ENCODE measurements around the gene JARID2. TPM values are rescaled to one million over a fixed set of nuclear protein-coding genes. Genes with fewer than 3 reads are reported as not detected.

The JARID2 gene
- total and polyA plus RNA-seq, 2 of the 13 experiments (the other 11 are each of a cell fraction or from before 2014, with no cell fraction given), result 7.5 to 10.3 TPM

GRCh38 chr6:15557174-15557573, 311.3 kb downstream of the JARID2 start:
- ATAC-seq, result no peak
- in situ Hi-C loops (cut with HindIII; ENCODE audit: extremely low pct_ligation_motif_present, low pct_unique_long_range_greater_than_20kb), result no loop called here
- no peak for TF ChIP-seq HOXA9 (CRISPR knock-in tag; IDR thresholded peaks at IDR 0.05; ENCODE audit: borderline replicate concordance)
- no peak for TF ChIP-seq HNRNPH1 (optimal IDR thresholded peaks at IDR 0.05; ENCODE audit: low read depth, low read length)
- TF ChIP-seq GMEB2 (CRISPR knock-in tag; IDR thresholded peaks at IDR 0.05; ENCODE audit: low read depth), result no peak
- TF ChIP-seq RARG (CRISPR knock-in tag; IDR thresholded peaks at IDR 0.05; ENCODE audit: low read depth), result no peak
- TF ChIP-seq ZNF30 (CRISPR knock-in tag; IDR thresholded peaks at IDR 0.05), result no peak
- no peak for TF ChIP-seq ZNF207 (IDR thresholded peaks at IDR 0.05; ENCODE audit: borderline replicate concordance)
- TF ChIP-seq KAT7 (CRISPR knock-in tag; IDR thresholded peaks at IDR 0.05; ENCODE audit: borderline replicate concordance), result no peak
- TF ChIP-seq ZNF263 (CRISPR knock-in tag; IDR thresholded peaks at IDR 0.05), result no peak
- TF ChIP-seq, protein P1, sequence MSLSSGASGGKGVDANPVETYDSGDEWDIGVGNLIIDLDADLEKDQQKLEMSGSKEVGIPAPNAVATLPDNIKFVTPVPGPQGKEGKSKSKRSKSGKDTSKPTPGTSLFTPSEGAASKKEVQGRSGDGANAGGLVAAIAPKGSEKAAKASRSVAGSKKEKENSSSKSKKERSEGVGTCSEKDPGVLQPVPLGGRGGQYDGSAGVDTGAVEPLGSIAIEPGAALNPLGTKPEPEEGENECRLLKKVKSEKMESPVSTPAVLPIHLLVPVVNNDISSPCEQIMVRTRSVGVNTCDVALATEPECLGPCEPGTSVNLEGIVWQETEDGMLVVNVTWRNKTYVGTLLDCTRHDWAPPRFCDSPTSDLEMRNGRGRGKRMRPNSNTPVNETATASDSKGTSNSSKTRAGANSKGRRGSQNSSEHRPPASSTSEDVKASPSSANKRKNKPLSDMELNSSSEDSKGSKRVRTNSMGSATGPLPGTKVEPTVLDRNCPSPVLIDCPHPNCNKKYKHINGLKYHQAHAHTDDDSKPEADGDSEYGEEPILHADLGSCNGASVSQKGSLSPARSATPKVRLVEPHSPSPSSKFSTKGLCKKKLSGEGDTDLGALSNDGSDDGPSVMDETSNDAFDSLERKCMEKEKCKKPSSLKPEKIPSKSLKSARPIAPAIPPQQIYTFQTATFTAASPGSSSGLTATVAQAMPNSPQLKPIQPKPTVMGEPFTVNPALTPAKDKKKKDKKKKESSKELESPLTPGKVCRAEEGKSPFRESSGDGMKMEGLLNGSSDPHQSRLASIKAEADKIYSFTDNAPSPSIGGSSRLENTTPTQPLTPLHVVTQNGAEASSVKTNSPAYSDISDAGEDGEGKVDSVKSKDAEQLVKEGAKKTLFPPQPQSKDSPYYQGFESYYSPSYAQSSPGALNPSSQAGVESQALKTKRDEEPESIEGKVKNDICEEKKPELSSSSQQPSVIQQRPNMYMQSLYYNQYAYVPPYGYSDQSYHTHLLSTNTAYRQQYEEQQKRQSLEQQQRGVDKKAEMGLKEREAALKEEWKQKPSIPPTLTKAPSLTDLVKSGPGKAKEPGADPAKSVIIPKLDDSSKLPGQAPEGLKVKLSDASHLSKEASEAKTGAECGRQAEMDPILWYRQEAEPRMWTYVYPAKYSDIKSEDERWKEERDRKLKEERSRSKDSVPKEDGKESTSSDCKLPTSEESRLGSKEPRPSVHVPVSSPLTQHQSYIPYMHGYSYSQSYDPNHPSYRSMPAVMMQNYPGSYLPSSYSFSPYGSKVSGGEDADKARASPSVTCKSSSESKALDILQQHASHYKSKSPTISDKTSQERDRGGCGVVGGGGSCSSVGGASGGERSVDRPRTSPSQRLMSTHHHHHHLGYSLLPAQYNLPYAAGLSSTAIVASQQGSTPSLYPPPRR (CRISPR knock-in tag; IDR thresholded peaks at IDR 0.05; ENCODE audit: borderline replicate concordance), result no peak
- TF ChIP-seq, protein P2, sequence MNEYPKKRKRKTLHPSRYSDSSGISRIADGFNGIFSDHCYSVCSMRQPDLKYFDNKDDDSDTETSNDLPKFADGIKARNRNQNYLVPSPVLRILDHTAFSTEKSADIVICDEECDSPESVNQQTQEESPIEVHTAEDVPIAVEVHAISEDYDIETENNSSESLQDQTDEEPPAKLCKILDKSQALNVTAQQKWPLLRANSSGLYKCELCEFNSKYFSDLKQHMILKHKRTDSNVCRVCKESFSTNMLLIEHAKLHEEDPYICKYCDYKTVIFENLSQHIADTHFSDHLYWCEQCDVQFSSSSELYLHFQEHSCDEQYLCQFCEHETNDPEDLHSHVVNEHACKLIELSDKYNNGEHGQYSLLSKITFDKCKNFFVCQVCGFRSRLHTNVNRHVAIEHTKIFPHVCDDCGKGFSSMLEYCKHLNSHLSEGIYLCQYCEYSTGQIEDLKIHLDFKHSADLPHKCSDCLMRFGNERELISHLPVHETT (CRISPR knock-in tag; conservative IDR thresholded peaks at IDR 0.05), result no peak
- TF ChIP-seq ZNF253 (CRISPR knock-in tag; IDR thresholded peaks at IDR 0.05; ENCODE audit: borderline replicate concordance), result no peak
- TF ChIP-seq XRCC5 (optimal IDR thresholded peaks at IDR 0.05; ENCODE audit: low read length), result no peak
- no peak for TF ChIP-seq ZNF280B (CRISPR knock-in tag; IDR thresholded peaks at IDR 0.05; ENCODE audit: borderline replicate concordance)
- TF ChIP-seq, protein P3, sequence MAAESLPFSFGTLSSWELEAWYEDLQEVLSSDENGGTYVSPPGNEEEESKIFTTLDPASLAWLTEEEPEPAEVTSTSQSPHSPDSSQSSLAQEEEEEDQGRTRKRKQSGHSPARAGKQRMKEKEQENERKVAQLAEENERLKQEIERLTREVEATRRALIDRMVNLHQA (CRISPR knock-in tag; IDR thresholded peaks at IDR 0.05), result no peak
- no peak for TF ChIP-seq ZNF83 (CRISPR knock-in tag; IDR thresholded peaks at IDR 0.05; ENCODE audit: borderline replicate concordance)
- TF ChIP-seq ZNF598 (CRISPR knock-in tag; IDR thresholded peaks at IDR 0.05; ENCODE audit: borderline replicate concordance), result no peak

More at GRCh38 chr6:15557174-15557573, 311.3 kb downstream of the JARID2 start:
- DNase-seq (ENCODE audit: low spot score) (no peak), FAIRE-seq (no peak)
- H2AFZ ChIP-seq (ENCODE audit: low read length), result no peak overlapping the region
- no peaks in the 10 kb centered on the region for H3K9me3 ChIP-seq (ENCODE audit: low read length)
- no peak overlapping the region for H3K4me3 ChIP-seq (replicated peaks in 1 of 3; ENCODE audit: insufficient read depth in 1 of 3, low read depth in 2 of 3, low read length in 3 of 3)
- no TSS peak for BruUV-seq (replicated peaks)
- no peaks in the 10 kb centered on the region for H3K79me2 ChIP-seq (ENCODE audit: insufficient read depth, low read length)
- intact Hi-C loops (cut with micrococcal nuclease; ENCODE audit: unreplicated experiment), result no loop called here
- H3K9ac ChIP-seq (ENCODE audit: insufficient read depth, low read depth, low read length), result no peak overlapping the region
- H3K4me2 ChIP-seq (ENCODE audit: low read depth, low read length), result no peak overlapping the region
- CTCF ChIA-PET (ENCODE audit: low intra/inter-chr PET ratio, low total read pairs), result no interaction called here
- no peaks in the 10 kb centered on the region for H3K36me3 ChIP-seq (replicated peaks in 1 of 2; ENCODE audit: control insufficient read depth in 1 of 2, insufficient read depth in 2 of 2, low read length in 2 of 2)
- no peaks in the 10 kb centered on the region for H4K20me1 ChIP-seq (ENCODE audit: insufficient read depth, low read length)
- no peaks in the 10 kb centered on the region for H3K4me1 ChIP-seq (ENCODE audit: insufficient read depth, low read length)
- no peak overlapping the region for H3K27ac ChIP-seq (ENCODE audit: extremely low read length, insufficient read depth, low read length)
- POLR2A ChIA-PET, result no interaction called here
- H3K27me3 ChIP-seq (ENCODE audit: control insufficient read depth in 1 of 2, insufficient read depth in 2 of 2, low read length in 2 of 2), result no peaks in the 10 kb centered on the region

Measured in HepG2 (cell line).